HG02852 (cell line): Measurements from ENCODE around the gene EVA1C.
"Not testable (repeated sequence)": the region's sequence is repeated elsewhere in the genome, so short reads cannot be mapped to it uniquely, and the experiment has no call there.

ENCODE experiments used
- ATAC-seq: cut with Tn5 transposase; IDR thresholded peaks from one replicate; pipeline ENCODE4 v1.9.1; 2021; ENCODE audit warnings: mild to moderate bottlenecking, moderate library complexity; ENCODE audit not compliant: unreplicated experiment

Gene EVA1C

DNA sequence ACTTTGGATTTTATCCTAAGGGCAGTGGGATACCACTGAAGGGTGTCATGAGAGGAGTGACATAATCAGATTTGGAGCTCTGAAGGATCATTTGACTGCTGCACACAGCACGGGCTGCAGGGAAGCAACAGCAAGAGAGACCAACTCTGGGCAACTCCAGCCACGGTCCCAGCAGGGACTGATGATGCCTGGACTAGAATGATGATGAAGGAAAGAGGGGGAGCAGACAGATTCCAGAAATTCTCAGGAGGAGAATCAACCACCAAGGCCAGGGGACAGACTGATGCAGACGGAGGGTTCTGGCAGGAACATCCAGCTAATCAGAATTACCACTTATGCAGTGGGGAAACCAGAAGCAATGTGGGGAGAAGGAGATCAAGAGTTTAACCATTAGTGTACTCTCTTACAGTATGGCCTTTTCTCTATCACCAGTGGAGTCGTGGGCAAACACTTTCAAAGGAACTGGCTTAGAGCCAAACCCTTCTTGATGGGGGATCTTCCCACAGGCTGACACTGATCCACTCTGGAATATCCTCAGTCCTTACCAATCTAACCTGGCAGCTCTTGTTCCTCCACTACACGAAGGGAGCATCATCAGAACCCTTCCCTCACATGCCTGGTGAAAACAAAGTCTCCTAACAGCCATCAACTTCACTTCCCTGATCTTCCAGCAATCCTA lies 23.0 kb upstream of the EVA1C start:
- no peak for ATAC-seq

DNA sequence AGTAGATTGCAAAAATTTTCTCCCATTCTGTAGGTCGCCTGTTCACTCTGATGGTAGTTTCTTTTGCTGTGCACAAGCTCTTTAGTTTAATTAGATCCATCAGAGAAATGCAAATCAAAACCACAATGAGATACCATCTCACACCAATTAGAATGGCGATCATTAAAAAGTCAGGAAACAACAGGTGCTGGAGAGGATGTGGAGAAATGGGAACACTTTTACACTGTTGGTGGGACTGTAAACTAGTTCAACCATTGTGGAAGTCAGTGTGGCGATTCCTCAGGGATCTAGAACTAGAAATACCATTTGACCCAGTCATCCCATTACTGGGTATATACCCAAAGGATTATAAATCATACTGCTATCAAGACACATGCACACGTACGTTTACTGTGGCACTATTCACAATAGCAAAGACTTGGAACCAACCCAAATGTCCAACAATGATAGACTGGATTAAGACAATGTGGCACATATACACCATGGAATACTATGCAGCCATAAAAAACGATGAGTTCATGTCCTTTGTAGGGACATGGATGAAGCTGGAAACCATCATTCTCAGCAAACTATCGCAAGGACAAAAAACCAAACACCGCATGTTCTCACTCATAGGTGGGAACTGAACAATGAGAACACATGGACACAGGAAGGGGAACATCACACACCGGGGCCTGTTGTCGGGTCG lies 21.8 kb upstream of the EVA1C start:
- not testable (repeated sequence) for ATAC-seq

DNA sequence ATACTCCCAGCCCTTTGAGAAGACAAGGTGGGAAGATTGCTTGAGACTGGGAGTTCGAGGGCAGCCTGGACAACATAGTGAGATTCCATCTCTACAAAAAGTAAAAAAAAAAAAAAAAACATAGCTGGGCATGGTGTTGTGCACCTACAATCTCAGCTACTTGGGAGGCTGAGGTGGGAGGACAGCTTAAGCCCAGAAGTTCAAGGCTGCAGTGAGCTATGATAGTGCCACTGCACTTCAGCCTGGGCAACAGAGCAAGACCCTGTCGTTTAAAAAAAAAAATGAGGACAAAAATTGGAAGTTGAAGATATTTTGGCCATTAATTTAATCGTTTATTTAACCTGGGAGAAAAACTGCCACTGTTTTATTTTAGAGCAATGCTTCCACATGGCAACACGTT lies 20.8 kb upstream of the EVA1C start:
- no peak for ATAC-seq

- ATAC-seq = peak; percentile 28
These were observed 20.1 kb upstream of the EVA1C start for GRCh38 chr21:32392299-32392879.

DNA sequence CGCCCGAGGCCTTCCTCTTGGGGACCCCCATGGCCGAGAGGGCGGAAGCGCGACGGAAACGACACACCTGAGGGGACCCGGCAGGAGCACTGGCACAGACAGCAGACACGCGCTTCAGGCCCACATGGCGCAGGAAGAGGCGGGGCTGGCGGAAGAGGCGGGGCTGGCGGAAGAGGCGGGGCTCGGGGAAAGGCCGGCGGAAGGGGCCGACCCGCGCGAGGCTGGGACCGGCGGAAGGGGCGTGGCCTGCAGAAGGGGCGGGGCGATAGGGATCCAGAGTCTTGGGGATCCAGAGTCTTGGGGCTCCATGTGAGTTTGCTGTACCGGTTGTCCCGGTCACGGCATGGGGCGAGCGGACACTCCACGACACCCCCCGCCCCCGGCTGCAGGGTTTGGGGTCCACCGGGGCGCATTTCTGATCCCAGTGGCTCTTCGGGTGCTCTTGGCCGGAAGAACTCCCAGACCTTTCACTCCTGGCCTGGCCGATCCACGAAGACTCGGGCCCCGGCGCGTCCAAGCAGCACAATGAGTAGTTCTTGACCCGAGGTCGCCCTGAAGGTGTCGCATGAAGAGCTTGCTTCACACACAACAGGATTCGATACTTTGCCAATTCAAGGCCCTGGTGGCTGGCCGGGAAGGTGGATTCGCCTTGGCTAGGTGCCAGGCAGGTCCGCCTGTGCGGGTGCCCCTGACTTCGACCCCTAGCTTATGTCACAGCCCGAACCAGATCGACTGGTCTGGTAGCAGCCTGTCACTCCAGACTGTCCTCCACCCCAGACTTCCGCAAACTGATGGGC lies 19.4 kb upstream of the EVA1C start, which contains the start of gene URB1:
Gene URB1 (minus strand): TSS at position 133 of the 797 bp plus-strand sequence. CDS start 102 bp downstream, at position 31.
- peak; percentile 96 for ATAC-seq

- ATAC-seq = no peak
These were observed 18.9 kb upstream of the EVA1C start for GRCh38 chr21:32393677-32394001.

- no peak for ATAC-seq
These were observed 9.2 kb upstream of the EVA1C start for GRCh38 chr21:32403201-32403777.

- ATAC-seq = no peak
These were observed 6.1 kb upstream of the EVA1C start for GRCh38 chr21:32406405-32406804.

DNA sequence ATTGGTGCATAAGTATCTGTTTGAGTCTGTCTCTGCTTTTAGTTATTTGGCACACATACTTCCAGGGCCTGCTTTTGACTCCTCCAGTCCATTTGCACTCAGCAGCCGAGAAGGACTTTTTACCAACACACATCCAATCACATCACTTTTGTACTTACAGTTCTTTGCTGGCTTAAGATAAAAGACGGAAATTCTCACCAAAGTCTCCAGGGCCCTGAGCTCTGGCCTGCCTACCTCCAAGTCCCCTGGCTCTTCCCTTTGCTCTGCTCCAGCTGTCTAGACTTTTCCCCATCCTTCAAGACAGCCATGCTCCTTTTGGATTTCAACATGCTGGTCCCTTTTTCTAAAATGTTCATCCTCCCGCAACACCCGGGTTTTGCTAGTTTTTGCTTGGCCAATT lies 2.2 kb upstream of the EVA1C start:
- no peak for ATAC-seq

DNA sequence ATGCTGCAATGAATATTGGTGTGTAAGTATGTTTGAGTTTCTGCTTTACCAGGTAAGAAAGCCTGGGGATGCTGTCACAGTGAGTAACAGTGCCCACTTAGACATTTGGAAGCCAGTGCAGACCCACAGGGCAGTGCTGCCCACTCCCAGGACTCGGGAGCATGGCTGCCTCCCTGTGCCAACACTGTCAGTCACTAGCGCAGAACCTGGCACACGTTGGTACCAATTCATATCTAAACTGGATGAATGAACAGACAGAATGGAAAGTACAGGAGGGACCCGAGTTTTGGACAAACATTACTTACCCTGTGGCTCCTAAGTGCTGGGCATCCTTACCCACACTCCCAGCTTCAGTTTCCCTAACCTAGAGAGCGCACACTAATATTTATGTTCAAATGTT lies 1.6 kb upstream of the EVA1C start:
- ATAC-seq = no peak

GRCh38 chr21:32411350-32412161 lies 950 bp upstream of the EVA1C start:
- ATAC-seq = no peak

DNA sequence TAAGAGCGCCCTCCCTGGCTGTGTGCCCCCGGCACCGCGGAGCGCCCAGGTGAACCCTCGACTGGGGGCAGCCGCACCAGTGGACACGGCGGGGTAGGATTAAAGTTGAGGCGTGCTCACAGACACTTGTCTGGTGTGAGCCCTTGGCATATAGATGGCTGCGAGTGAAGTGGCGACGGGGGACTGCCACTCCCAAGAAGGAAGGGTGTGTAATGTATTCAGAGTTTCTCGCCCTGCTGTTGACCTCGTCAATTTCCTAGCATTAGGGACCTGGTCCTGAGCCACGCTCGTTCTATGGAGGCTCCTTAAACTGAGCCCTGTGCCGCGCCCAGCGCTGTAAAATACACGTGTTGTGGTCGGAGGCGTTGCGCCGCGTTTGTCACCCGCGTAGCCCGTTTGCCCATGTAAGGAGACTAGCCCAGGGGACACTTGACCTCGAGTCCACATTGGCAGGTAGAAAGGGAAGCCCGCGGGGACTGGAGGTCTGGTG lies 554 bp downstream of the EVA1C start:
- ATAC-seq = no peak

GRCh38 chr21:32413697-32414578 lies 1.4 kb downstream of the EVA1C start:
- ATAC-seq = no peak

DNA sequence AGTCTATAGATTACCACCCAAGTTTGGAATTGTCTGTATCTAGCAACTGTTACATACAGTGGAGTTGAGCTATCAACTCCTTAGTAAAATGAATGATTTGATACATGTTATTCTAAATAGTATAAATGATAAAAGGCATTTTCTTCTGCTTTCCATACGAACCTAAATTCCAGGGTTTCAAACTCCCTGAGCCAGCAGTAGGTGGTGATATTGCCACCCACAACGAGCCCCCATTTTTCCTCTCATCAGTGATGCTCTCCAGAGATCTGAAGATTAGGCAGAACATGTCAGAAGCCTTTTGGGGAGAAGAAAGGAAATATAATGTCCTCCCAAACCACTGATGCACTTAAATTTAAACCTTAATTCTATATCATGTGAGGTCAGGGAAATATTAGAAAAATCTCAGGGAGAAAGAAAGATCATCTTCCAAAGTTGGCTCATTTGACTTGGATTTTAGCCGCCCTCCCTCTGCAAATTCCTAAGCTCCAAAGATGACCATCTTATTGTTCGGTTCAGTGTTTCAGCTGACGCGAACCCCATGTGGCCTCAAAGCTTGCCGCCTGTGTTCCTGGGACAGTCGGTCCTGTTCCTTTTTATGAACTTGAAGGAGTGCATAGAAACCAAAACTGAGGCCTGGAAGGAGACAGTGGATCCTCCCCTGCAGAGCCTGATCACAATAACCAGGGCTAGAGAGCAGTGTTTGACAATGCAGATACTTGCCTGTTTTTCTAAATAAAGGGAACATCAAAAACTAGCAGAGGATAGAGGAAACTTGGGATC lies 2.3 kb downstream of the EVA1C start:
- no peak for ATAC-seq

- no peak for ATAC-seq
These were observed 3.2 kb downstream of the EVA1C start for GRCh38 chr21:32415451-32416398.

GRCh38 chr21:32418146-32418545 lies 5.6 kb downstream of the EVA1C start:
- no peak for ATAC-seq

DNA sequence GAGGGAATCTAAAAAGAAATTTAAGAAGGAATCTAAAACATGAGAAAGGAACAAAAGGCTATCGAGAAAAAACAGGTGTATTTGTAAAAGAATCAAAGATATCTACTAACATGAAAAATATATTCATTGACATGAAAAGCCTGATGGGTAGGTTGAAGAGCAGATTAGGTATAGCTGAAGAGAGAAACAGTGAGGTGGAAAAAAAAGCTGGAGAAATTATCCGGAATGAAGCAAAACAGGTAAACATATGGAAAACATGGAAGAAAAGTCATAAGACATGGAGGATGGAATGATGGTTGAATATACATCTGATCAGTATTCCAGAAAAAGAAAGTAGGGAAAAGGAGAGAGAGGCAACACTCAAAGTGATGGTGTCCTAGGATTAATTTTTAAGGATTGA lies 9.6 kb downstream of the EVA1C start:
- no peak for ATAC-seq
